ENCODE results near the gene ZNF74.
"Not testable (repeated sequence)": the region's sequence is repeated elsewhere in the genome, so short reads cannot be mapped to it uniquely, and the experiment has no call there.

ZNF74 gene

GRCh38 chr22:20378684-20379083, 15.3 kb upstream of the ZNF74 start:
- not testable (repeated sequence) for H3K4me1 ChIP-seq (ENCODE audit: control insufficient read depth in 1 of 2, insufficient read depth in 2 of 2, low read length in 2 of 2); H3K27me3 ChIP-seq (ENCODE audit: low read depth, low read length); H3K4me3 ChIP-seq (ENCODE audit: low read depth in 1 of 2, low read length in 2 of 2); H3K36me3 ChIP-seq (ENCODE audit: control insufficient read depth in 1 of 2, insufficient read depth in 2 of 2, low read length in 2 of 2); H3K27ac ChIP-seq (ENCODE audit: low read length); H3K9me3 ChIP-seq (ENCODE audit: control insufficient read depth in 1 of 2, low read length in 2 of 2)

GRCh38 chr22:20380486-20380885, 13.5 kb upstream of the ZNF74 start:
- Histone ChIP-seq H3K27ac (ENCODE audit: low read length) (no peak overlapping the region), H3K36me3 (ENCODE audit: control insufficient read depth in 1 of 2, insufficient read depth in 2 of 2, low read length in 2 of 2) (no peaks in the 10 kb centered on the region), H3K4me3 (ENCODE audit: low read depth in 1 of 2, low read length in 2 of 2) (no peak overlapping the region), H3K27me3 (ENCODE audit: low read depth, low read length) (no peaks in the 10 kb centered on the region), H3K4me1 (ENCODE audit: control insufficient read depth in 1 of 2, insufficient read depth in 2 of 2, low read length in 2 of 2) (no peaks in the 10 kb centered on the region), H3K9me3 (ENCODE audit: control insufficient read depth in 1 of 2, low read length in 2 of 2) (no peaks in the 10 kb centered on the region)

- H3K9me3 ChIP-seq (ENCODE audit: control insufficient read depth in 1 of 2, low read length in 2 of 2) = no peaks in the 10 kb centered on the region
- H3K4me1 ChIP-seq (ENCODE audit: control insufficient read depth in 1 of 2, insufficient read depth in 2 of 2, low read length in 2 of 2) = no peaks in the 10 kb centered on the region
- H3K27ac ChIP-seq (ENCODE audit: low read length) = no peak overlapping the region
- H3K4me3 ChIP-seq (ENCODE audit: low read depth in 1 of 2, low read length in 2 of 2) = no peak overlapping the region
- no peaks in the 10 kb centered on the region for H3K27me3 ChIP-seq (ENCODE audit: low read depth, low read length)
- no peaks in the 10 kb centered on the region for H3K36me3 ChIP-seq (ENCODE audit: control insufficient read depth in 1 of 2, insufficient read depth in 2 of 2, low read length in 2 of 2)
These were observed 10.4 kb upstream of the ZNF74 start for GRCh38 chr22:20383538-20383937.

GRCh38 chr22:20384171-20384570, 9.8 kb upstream of the ZNF74 start:
- no peak overlapping the region for H3K4me3 ChIP-seq (ENCODE audit: low read depth in 1 of 2, low read length in 2 of 2)
- H3K4me1 ChIP-seq (ENCODE audit: control insufficient read depth in 1 of 2, insufficient read depth in 2 of 2, low read length in 2 of 2) = no peaks in the 10 kb centered on the region
- H3K36me3 ChIP-seq (ENCODE audit: control insufficient read depth in 1 of 2, insufficient read depth in 2 of 2, low read length in 2 of 2) = no peaks in the 10 kb centered on the region
- H3K27me3 ChIP-seq (ENCODE audit: low read depth, low read length) = no peaks in the 10 kb centered on the region
- H3K9me3 ChIP-seq (ENCODE audit: control insufficient read depth in 1 of 2, low read length in 2 of 2) = no peaks in the 10 kb centered on the region
- H3K27ac ChIP-seq (ENCODE audit: low read length) = no peak overlapping the region

GRCh38 chr22:20384865-20385264, 9.1 kb upstream of the ZNF74 start:
- Histone ChIP-seq H3K4me3 (ENCODE audit: low read depth in 1 of 2, low read length in 2 of 2) (no peak overlapping the region), H3K36me3 (ENCODE audit: control insufficient read depth in 1 of 2, insufficient read depth in 2 of 2, low read length in 2 of 2) (no peaks in the 10 kb centered on the region), H3K9me3 (ENCODE audit: control insufficient read depth in 1 of 2, low read length in 2 of 2) (no peaks in the 10 kb centered on the region), H3K4me1 (ENCODE audit: control insufficient read depth in 1 of 2, insufficient read depth in 2 of 2, low read length in 2 of 2) (no peaks in the 10 kb centered on the region), H3K27ac (ENCODE audit: low read length) (no peak overlapping the region), H3K27me3 (ENCODE audit: low read depth, low read length) (no peaks in the 10 kb centered on the region)

GRCh38 chr22:20386336-20386735, 7.6 kb upstream of the ZNF74 start:
- H3K4me1 ChIP-seq (ENCODE audit: control insufficient read depth in 1 of 2, insufficient read depth in 2 of 2, low read length in 2 of 2) = no peaks in the 10 kb centered on the region
- H3K9me3 ChIP-seq (ENCODE audit: control insufficient read depth in 1 of 2, low read length in 2 of 2) = no peaks in the 10 kb centered on the region
- H3K4me3 ChIP-seq (ENCODE audit: low read depth in 1 of 2, low read length in 2 of 2) = no peak overlapping the region

GRCh38 chr22:20386972-20387371, 7.0 kb upstream of the ZNF74 start:
- H3K4me3 ChIP-seq (ENCODE audit: low read depth in 1 of 2, low read length in 2 of 2) = no peak overlapping the region
- H3K9me3 ChIP-seq (ENCODE audit: control insufficient read depth in 1 of 2, low read length in 2 of 2) = no peaks in the 10 kb centered on the region
- no peaks in the 10 kb centered on the region for H3K36me3 ChIP-seq (ENCODE audit: control insufficient read depth in 1 of 2, insufficient read depth in 2 of 2, low read length in 2 of 2)
- H3K27me3 ChIP-seq (ENCODE audit: low read depth, low read length) = no peaks in the 10 kb centered on the region
- H3K27ac ChIP-seq (ENCODE audit: low read length) = no peak overlapping the region
- H3K4me1 ChIP-seq (ENCODE audit: control insufficient read depth in 1 of 2, insufficient read depth in 2 of 2, low read length in 2 of 2) = no peaks in the 10 kb centered on the region

More at GRCh38 chr22:20386336-20386735, 7.6 kb upstream of the ZNF74 start:
- Histone ChIP-seq H3K27me3 (ENCODE audit: low read depth, low read length) (no peaks in the 10 kb centered on the region), H3K27ac (ENCODE audit: low read length) (no peak overlapping the region), H3K36me3 (ENCODE audit: control insufficient read depth in 1 of 2, insufficient read depth in 2 of 2, low read length in 2 of 2) (no peaks in the 10 kb centered on the region)

- Histone ChIP-seq H3K4me3 (ENCODE audit: low read depth in 1 of 2, low read length in 2 of 2) (no peak overlapping the region), H3K36me3 (ENCODE audit: control insufficient read depth in 1 of 2, insufficient read depth in 2 of 2, low read length in 2 of 2) (no peaks in the 10 kb centered on the region), H3K27ac (ENCODE audit: low read length) (no peak overlapping the region), H3K9me3 (ENCODE audit: control insufficient read depth in 1 of 2, low read length in 2 of 2) (no peaks in the 10 kb centered on the region), H3K27me3 (ENCODE audit: low read depth, low read length) (no peaks in the 10 kb centered on the region), H3K4me1 (ENCODE audit: control insufficient read depth in 1 of 2, insufficient read depth in 2 of 2, low read length in 2 of 2) (no peaks in the 10 kb centered on the region)
These were observed 5.8 kb upstream of the ZNF74 start for GRCh38 chr22:20388200-20388599.

GRCh38 chr22:20389288-20389687, 4.7 kb upstream of the ZNF74 start:
- Histone ChIP-seq H3K36me3 (ENCODE audit: control insufficient read depth in 1 of 2, insufficient read depth in 2 of 2, low read length in 2 of 2) (no peaks in the 10 kb centered on the region), H3K27ac (ENCODE audit: low read length) (no peak overlapping the region), H3K4me3 (ENCODE audit: low read depth in 1 of 2, low read length in 2 of 2) (no peak overlapping the region), H3K27me3 (ENCODE audit: low read depth, low read length) (no peaks in the 10 kb centered on the region), H3K4me1 (ENCODE audit: control insufficient read depth in 1 of 2, insufficient read depth in 2 of 2, low read length in 2 of 2) (no peaks in the 10 kb centered on the region), H3K9me3 (ENCODE audit: control insufficient read depth in 1 of 2, low read length in 2 of 2) (no peaks in the 10 kb centered on the region)

GRCh38 chr22:20390394-20390907, 3.5 kb upstream of the ZNF74 start:
- Histone ChIP-seq H3K27ac (ENCODE audit: low read length) (no peak overlapping the region), H3K27me3 (ENCODE audit: low read depth, low read length) (no peaks in the 10 kb centered on the region), H3K4me1 (ENCODE audit: control insufficient read depth in 1 of 2, insufficient read depth in 2 of 2, low read length in 2 of 2) (peaks cover 6 to 11% of the 10 kb centered on the region in 2 donors), H3K4me3 (ENCODE audit: low read depth in 1 of 2, low read length in 2 of 2) (no peak overlapping the region), H3K36me3 (ENCODE audit: control insufficient read depth in 1 of 2, insufficient read depth in 2 of 2, low read length in 2 of 2) (no peaks in the 10 kb centered on the region), H3K9me3 (ENCODE audit: control insufficient read depth in 1 of 2, low read length in 2 of 2) (no peaks in the 10 kb centered on the region)

GRCh38 chr22:20391222-20391621, 2.7 kb upstream of the ZNF74 start:
- Histone ChIP-seq H3K27me3 (ENCODE audit: low read depth, low read length) (no peaks in the 10 kb centered on the region), H3K9me3 (ENCODE audit: control insufficient read depth in 1 of 2, low read length in 2 of 2) (no peaks in the 10 kb centered on the region), H3K36me3 (ENCODE audit: control insufficient read depth in 1 of 2, insufficient read depth in 2 of 2, low read length in 2 of 2) (no peaks in the 10 kb centered on the region), H3K4me1 (ENCODE audit: control insufficient read depth in 1 of 2, insufficient read depth in 2 of 2, low read length in 2 of 2) (peaks cover 8 to 15% of the 10 kb centered on the region in 2 donors), H3K27ac (ENCODE audit: low read length) (no peak overlapping the region), H3K4me3 (ENCODE audit: low read depth in 1 of 2, low read length in 2 of 2) (no peak overlapping the region)

- not testable (repeated sequence) for H3K9me3 ChIP-seq (ENCODE audit: control insufficient read depth in 1 of 2, low read length in 2 of 2); H3K27me3 ChIP-seq (ENCODE audit: low read depth, low read length); H3K4me3 ChIP-seq (ENCODE audit: low read depth in 1 of 2, low read length in 2 of 2); H3K36me3 ChIP-seq (ENCODE audit: control insufficient read depth in 1 of 2, insufficient read depth in 2 of 2, low read length in 2 of 2); H3K27ac ChIP-seq (ENCODE audit: low read length)
- peaks cover 8 to 15% of the 10 kb centered on the region in 2 donors for H3K4me1 ChIP-seq (ENCODE audit: control insufficient read depth in 1 of 2, insufficient read depth in 2 of 2, low read length in 2 of 2)
These were observed 1.5 kb upstream of the ZNF74 start for GRCh38 chr22:20392365-20392881.
